ENCODE measurements around the gene CXCR2. TPM values are rescaled to one million over a fixed set of nuclear protein-coding genes. Genes with fewer than 3 reads are reported as not detected.

CXCR2 gene
- total RNA-seq, 2 donors from 2014 or later: not detected

Other genes starting within 250 kb of the CXCR2 start
- 100 to 1,000 TPM; 168 to 174 TPM for gene TNS1, start 123.0 kb upstream of the CXCR2 start, total RNA-seq
- gene RUFY4, start 56.8 kb upstream of the CXCR2 start, total RNA-seq: not detected
- gene CXCR1, start 40.9 kb downstream of the CXCR2 start, total RNA-seq: not detected
- 10 to 100 TPM; 68.6 to 96.2 TPM for gene ARPC2, start 91.2 kb downstream of the CXCR2 start, total RNA-seq
- gene GPBAR1, start 135.0 kb downstream of the CXCR2 start, total RNA-seq: 10 to 100 TPM in 1 of 2 donors, 1 to 10 TPM in 1; 3.1 to 90.3 TPM
- 100 to 1,000 TPM in 1 of 2 donors, 10 to 100 TPM in 1; 61.5 to 114 TPM for gene AAMP, start 144.1 kb downstream of the CXCR2 start, total RNA-seq
- gene PNKD, start 144.5 kb downstream of the CXCR2 start, total RNA-seq: 10 to 100 TPM; 17.1 to 21.3 TPM
- 100 to 1,000 TPM; 125 to 148 TPM for gene TMBIM1, start 166.5 kb downstream of the CXCR2 start, total RNA-seq
- under 1 TPM; 0.33 to 0.52 TPM for gene CATIP, start 230.8 kb downstream of the CXCR2 start, total RNA-seq

Measured in body of pancreas (tissue), 2 donors.